ENCODE measurements around the gene SPNS3.

The SPNS3 gene

DNA sequence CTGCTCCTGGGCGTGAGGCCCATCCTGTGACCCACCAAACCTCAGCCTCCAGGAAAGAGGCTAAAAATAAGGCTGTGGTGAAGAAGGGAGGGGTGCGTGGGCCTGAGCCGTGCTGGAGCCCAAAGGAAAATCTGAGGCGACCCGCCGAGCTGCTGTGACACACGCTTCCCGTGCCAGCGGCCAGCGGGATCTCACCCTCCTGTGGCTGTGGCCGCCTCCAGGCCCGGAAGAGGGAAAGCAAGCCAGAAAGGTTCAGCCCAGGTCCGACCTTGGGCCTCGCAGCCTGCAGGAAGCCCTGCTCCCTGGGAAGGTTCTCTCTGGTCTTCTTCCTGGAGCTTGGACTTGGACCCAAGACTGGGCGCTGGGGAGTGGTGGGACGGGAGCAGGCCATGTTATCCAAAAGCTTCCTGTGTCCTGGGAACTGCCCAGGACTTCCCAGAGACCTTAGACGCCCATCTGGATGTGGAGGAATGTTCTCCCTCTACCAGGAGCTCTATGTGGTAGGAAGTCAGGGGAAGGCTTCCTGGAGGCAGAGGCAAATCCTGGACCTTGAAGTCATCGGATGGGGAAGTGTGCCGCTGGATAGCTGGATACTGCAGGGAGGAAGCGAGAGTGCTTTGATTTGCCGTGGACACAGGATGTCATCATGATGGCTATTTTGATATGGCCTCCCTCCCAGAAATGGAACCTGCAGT lies 76.3 kb downstream of the SPNS3 start:
- no peak for DNase-seq (ENCODE audit: low spot score)

DNA sequence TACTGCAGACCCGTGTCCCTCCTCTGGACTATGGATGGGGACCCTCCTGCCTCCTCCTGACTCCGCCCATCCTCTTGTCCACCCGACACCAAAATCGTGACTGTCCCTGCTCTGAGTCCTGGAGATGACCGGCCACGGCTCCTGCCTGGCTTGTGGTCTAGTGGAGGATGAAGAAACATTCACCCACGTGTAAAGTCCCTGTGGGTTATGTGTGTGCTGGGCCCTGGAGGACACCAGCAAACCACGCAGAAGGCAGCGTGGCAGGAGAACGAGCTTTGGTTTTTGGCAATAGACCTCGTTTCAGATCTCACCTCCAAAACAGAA lies 76.8 kb downstream of the SPNS3 start:
- DNase-seq (ENCODE audit: low spot score) = no peak

- no peak for DNase-seq (ENCODE audit: low spot score)
These were observed 77.6 kb downstream of the SPNS3 start for GRCh38 chr17:4511199-4511932.

DNA sequence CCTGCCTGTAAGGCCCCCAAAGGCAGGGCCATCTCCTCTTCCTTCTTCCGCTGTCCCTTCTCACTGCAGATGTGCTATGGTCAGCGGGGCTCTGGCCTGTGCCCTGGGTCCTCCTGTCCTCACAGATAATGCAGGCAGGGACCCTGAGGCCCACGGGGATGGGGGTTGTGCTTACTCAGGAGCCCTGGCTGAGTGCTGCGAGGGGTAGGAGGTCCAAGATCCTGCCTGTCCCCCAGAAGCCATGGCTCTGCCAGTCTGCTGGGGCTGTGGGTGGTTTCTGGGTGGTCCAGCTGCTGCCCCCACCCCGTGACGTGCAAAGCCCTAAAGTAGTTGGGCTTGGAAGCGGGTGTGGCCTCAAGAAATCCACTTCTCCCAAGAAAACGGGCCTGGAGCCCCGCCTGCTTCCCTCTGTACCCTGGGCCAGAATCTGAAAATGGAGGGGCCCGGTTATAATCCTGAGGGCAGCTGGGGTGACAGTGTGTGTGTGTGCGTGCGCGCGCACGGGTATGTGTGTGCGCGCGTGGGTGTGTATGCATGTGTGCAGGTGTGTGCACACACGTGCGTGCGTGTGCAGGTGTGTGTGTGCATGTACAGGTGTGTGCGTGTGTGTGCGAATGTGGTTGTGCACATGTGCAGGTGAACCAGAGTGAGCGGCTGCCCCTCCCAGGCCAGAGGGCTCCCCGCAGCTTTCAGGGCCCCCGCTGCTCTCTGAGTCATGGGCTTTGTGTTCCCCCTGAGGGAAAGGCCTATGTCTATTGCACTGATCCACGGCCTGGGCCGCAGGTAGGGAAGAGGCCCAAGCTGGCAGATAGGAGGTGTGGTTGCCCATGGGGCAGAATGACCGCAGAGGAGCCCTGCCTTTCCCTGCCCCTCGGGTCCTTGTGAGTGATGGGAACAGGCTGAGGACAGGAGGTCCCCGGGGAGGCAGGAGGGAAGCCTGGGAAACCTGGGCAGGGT lies 78.7 kb downstream of the SPNS3 start:
- DNase-seq (ENCODE audit: low spot score) = no peak

DNA sequence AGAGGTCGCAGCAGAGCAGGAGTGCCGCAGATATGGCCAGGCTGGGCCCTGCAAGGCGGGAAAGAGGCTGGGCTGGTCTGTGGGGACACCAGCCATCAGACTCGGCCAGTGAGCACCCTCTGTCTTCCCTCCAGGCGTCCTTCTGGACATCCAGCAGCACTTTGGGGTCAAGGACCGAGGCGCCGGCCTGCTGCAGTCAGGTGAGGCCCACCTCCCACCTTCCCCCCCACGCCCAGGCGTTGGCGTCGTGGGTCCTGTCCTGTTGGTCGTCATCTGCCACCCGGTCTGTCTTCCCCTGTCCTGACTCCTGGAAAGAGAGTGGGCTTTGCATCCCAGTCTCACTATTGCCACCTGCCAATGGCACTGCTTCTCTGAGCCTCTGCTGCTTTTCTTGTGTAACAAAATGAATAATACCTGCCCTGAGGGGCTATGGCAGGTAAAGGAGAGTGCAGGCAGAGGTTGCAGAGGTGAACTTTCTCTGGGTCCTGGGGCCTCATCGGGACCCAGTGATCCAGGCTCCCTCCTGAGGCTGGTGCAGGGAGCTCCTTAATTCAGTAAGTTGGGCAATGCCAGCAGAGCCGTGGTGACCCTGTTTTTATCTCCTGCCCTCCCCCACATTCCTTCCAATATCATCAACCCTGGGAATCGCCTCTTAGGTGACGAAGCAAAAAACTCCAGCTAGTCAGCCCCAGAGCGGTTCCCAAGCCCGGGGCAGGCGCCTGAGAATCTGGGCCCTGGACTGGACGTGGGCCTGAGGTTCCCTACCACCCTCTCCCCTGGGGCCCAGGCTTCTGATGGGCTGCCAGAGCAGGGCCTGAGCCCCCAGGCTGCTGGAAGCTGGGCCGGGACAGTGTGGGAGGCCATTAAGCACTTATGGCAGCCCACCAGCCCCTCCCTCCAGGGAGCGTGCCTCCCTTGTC lies 79.6 kb downstream of the SPNS3 start:
- DNase-seq (ENCODE audit: low spot score) = no peak

- no peak for DNase-seq (ENCODE audit: low spot score)
These were observed 80.5 kb downstream of the SPNS3 start for GRCh38 chr17:4514206-4514605.

DNA sequence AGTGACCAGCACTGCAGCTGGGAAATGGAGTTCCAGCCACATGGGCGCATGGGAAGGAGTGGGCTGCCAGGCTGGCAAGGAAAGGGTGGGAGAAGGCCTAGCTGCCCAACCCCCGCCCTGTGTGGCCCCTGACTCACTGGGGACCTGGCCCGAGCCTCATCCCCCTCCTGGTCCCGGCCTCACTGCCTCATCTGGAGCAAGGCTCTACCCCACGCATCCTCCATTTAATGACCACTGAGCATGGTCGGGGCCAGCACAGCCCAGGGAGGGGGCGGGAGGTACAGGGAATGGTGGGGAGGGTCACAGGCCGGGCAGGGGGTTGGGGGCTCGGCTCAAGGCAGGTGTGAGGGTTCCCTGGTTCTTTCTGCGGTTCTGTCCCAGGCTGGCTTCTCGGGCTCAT lies 81.0 kb downstream of the SPNS3 start:
- DNase-seq (ENCODE audit: low spot score) = no peak

- no peak for DNase-seq (ENCODE audit: low spot score)
These were observed 81.8 kb downstream of the SPNS3 start for GRCh38 chr17:4515501-4515900.

GRCh38 chr17:4516735-4517134 lies 83.0 kb downstream of the SPNS3 start:
- DNase-seq (ENCODE audit: low spot score) = no peak

GRCh38 chr17:4518901-4519300 lies 85.2 kb downstream of the SPNS3 start:
- DNase-seq (ENCODE audit: low spot score) = no peak

GRCh38 chr17:4519361-4519788 lies 85.6 kb downstream of the SPNS3 start:
- no peak for DNase-seq (ENCODE audit: low spot score)

GRCh38 chr17:4520060-4520893 lies 86.5 kb downstream of the SPNS3 start:
- DNase-seq (ENCODE audit: low spot score) = no peak

GRCh38 chr17:4520894-4521600 lies 87.3 kb downstream of the SPNS3 start:
- peak; percentile 49 for DNase-seq (ENCODE audit: low spot score)

DNA sequence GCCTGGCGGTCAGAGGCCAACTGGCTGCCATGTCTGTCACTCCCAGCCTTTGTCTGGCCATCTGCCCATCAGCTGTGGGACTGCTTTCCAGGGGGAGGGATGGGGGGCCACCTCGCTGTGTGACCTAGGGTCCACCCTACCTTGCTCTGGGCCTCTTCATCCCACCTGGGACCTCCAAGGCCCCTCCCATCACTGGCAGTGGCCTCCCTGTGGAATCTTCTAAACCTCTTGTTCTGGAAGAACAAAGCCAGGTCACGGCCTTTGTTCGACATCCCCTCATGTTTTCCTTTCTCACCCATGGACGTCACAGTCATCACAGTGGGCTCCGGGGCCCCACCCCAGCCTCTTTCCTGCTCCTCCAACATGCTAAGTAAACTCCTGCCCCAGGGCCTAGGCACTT lies 88.9 kb downstream of the SPNS3 start:
- DNase-seq (ENCODE audit: low spot score) = no peak

GRCh38 chr17:4523946-4524345 lies 90.2 kb downstream of the SPNS3 start:
- DNase-seq (ENCODE audit: low spot score) = no peak

DNA sequence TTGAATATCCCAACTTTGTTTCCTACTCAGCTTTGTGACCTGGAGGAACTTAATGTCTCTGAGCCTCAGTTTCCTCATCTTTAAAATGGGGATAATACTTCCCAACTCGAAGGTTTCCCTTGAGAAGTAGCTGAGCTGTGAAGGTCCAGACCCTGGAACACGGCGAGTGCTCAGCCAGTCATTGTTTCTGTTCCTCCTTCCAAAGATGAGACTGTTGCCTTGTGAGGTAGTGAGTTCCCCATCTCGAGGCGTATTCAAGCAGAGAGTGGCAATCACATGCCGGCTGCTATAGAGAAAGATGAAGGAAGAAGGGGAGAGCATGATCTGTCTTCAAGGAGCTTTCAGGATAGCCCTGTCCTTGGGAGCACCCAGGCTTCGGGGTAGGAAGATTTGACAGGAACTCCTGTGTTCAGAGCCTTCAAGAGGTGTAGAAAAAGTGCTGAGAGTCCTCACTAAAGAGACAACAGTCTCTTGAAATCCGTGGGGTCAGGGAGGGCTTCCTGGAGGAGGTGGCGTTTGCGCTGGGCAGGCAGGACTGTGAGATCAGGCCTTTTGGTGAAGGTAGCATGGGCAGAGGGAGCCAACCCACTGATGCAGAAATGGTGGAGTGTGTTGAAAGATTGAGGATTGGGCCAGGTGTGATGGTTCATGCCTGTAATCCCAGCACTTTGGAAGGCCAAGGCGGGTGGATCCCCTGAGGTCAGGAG lies 92.1 kb downstream of the SPNS3 start:
- DNase-seq (ENCODE audit: low spot score) = no peak

- DNase-seq (ENCODE audit: low spot score) = no peak
These were observed 93.4 kb downstream of the SPNS3 start for GRCh38 chr17:4527134-4527533.

DNA sequence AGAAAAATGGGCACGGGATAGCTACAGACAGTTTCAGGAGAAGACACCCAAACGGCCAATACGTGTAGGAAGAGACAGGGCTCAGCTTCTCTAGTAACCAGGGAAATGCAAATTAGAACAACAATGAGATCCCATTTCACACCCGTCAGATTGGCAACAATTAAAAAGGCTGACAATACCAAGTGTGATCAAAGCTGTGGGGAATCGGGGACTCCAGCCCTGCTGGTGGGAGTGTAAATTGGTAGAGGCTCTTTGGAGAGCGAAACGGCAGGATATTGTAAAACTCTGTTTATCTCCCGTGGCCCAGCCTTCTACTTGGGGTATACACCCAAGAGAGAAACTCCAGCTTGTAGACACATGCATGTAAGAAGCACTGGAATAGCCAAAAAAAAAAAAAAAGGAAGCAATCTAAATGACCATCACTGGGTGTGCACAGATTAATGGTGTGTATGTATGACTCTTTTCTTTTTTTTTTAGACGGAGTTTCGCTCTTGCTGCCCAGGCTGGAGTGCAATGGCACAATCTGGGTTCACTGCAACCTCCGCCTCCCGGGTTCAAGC lies 93.9 kb downstream of the SPNS3 start:
- DNase-seq (ENCODE audit: low spot score) = no peak

DNA sequence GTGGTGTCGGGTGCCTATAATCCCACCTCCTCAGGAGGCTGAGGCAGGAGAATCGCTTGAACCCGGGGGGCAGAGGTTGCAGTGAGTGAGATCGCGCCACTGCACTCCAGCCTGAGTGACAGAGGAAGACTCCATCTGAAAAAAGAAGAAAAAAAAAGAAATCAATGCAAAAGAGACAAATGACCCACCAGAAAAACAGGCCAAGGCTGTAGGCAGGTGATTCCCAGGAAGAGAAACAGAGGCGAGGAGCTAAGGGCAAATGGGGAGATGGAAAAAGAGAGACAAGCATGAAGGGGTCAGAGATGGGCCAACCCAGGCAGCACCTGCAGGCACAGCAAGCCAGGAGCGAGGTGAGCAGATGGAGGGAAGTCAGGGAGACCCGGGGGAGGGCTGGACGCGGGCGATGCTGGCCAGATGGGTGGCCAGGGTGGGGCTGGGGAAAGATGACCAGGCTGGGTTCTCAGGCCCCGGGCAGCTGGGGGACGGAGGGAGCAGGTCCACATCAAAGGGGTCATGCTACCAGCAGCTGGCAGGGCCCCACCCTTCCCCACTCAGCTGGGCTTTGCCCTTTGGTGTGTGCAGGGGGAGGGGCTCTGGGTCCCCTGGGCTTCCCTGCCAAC lies 95.9 kb downstream of the SPNS3 start:
- DNase-seq (ENCODE audit: low spot score) = no peak
